RPMI8226 (cell line): ENCODE results near the gene PDE1C.

Experiments used
- DNase-seq: peaks from one replicate; pipeline ENCODE4 v3.0.0-alpha.2; 2015

PDE1C gene

GRCh38 chr7:31819031-31819430 is 251.2 kb downstream of the PDE1C start:
- DNase-seq: no peak

- DNase-seq: no peak
These were observed 253.4 kb downstream of the PDE1C start for GRCh38 chr7:31816810-31817209.

GRCh38 chr7:31815796-31816195 is 254.4 kb downstream of the PDE1C start:
- no peak for DNase-seq

GRCh38 chr7:31814187-31814586 is 256.0 kb downstream of the PDE1C start:
- no peak for DNase-seq

GRCh38 chr7:31811650-31812461 is 258.4 kb downstream of the PDE1C start:
- DNase-seq: no peak

- DNase-seq: no peak
These were observed 264.9 kb downstream of the PDE1C start for GRCh38 chr7:31805209-31805818.

GRCh38 chr7:31796375-31796774 is 273.8 kb downstream of the PDE1C start:
- no peak for DNase-seq

- DNase-seq: no peak
These were observed 275.3 kb downstream of the PDE1C start for GRCh38 chr7:31794851-31795344.

- no peak for DNase-seq
These were observed 278.3 kb downstream of the PDE1C start for GRCh38 chr7:31791881-31792280.

- no peak for DNase-seq
These were observed 281.1 kb downstream of the PDE1C start for GRCh38 chr7:31788883-31789680.

GRCh38 chr7:31788445-31788844 is 281.8 kb downstream of the PDE1C start:
- DNase-seq: no peak

GRCh38 chr7:31786326-31786725 is 283.9 kb downstream of the PDE1C start:
- no peak for DNase-seq

GRCh38 chr7:31785101-31785500 is 285.1 kb downstream of the PDE1C start:
- DNase-seq: no peak

GRCh38 chr7:31783221-31783620 is 287.0 kb downstream of the PDE1C start:
- no peak for DNase-seq

- DNase-seq: peak; percentile 63
These were observed 287.7 kb downstream of the PDE1C start for GRCh38 chr7:31782411-31782991.

- no peak for DNase-seq
These were observed 291.9 kb downstream of the PDE1C start for GRCh38 chr7:31778296-31778695.

- DNase-seq: no peak
These were observed 293.6 kb downstream of the PDE1C start for GRCh38 chr7:31776616-31777015.

- DNase-seq: no peak
These were observed 294.7 kb downstream of the PDE1C start for GRCh38 chr7:31775556-31775955.

GRCh38 chr7:31772211-31772610 is 298.0 kb downstream of the PDE1C start:
- DNase-seq: no peak

- DNase-seq: no peak
These were observed 302.4 kb downstream of the PDE1C start for GRCh38 chr7:31767686-31768358.

- no peak for DNase-seq
These were observed 305.7 kb downstream of the PDE1C start for GRCh38 chr7:31764462-31764861.

GRCh38 chr7:31763548-31763947 is 306.7 kb downstream of the PDE1C start:
- DNase-seq: no peak

- DNase-seq: no peak
These were observed 308.6 kb downstream of the PDE1C start for GRCh38 chr7:31761646-31762045.
